K562 (cell line): ENCODE results near the gene NLRP6. TPM values are rescaled to one million over a fixed set of nuclear protein-coding genes. Genes with fewer than 3 reads are reported as not detected.
A peak's percentile ranks its signal among the peaks of the same experiment; 100 is the strongest.

ENCODE experiments used
- ATAC-seq: fragments of 200-7000 bp; cut with Tn5 transposase; 3 replicates; pipeline ENCODE4 v1.9.1; 2020; ENCODE audit warnings: moderate library complexity
- BruUV-seq: library from RNA; stranded (reverse); fragments of 400-500 nt; replicated peaks from 2 replicates; lab custom pipeline; 2021; lab: Mats Ljungman, UMichigan
- CTCF ChIA-PET: fragments of 300-600 bp; formaldehyde crosslinking; extraction: SDS; loops from one replicate; lab custom pipeline; 2021; ENCODE audit warnings: low intra/inter-chr PET ratio; lab: Yijun Ruan, JAX
- POLR2A ChIA-PET: fragments of 300-600, 350-650 bp; sonication (Branson Sonifier 250); formaldehyde crosslinking; extraction: SDS; loops from one replicate; lab custom pipeline; 2021; ENCODE audit warnings: antibody characterized with exemption, inconsistent platforms; lab: Yijun Ruan, JAX
- DNase-seq, 4 experiments: peaks; one replicate each; pipeline versions ENCODE4 v3.0.0 to v3.0.0-alpha.2; 2011 to 2018; ENCODE audit warnings: low spot score in 3 of 4, mixed read lengths in 3 of 4; ENCODE audit errors: extremely low read depth in 1 of 4
- FAIRE-seq: peaks from 2 replicates; lab custom pipeline; 2011; peaks lifted over from hg19 to GRCh38; lab: Jason Lieb, UNC
- H2AFZ ChIP-seq: 2 replicates; pipeline ENCODE4 v1.6.0; 2011; ENCODE audit warnings: low read depth, low read length, control low read depth, inconsistent platforms
- H3K27ac ChIP-seq: fragments of 200-600 bp; 3 replicates; pipeline ENCODE4 v1.8.0; 2011; ENCODE audit warnings: low read depth, mild to moderate bottlenecking, control low read depth, inconsistent platforms, low read length, moderate library complexity, mixed read lengths; ENCODE audit errors: extremely low read depth
- H3K27me3 ChIP-seq, 2 experiments: fragments of 300-600 bp in 1 of 2; 2 replicates in 1 of 2; 3 replicates in 1 of 2; pipeline versions ENCODE4 v1.6.0 to v1.8.0; 2011; ENCODE audit warnings: inconsistent platforms in 2 of 2, low read length in 2 of 2, mild to moderate bottlenecking in 1 of 2, mixed read lengths in 1 of 2, moderate library complexity in 1 of 2; ENCODE audit not compliant: control insufficient read depth in 2 of 2, insufficient read depth in 2 of 2
- H3K36me3 ChIP-seq: fragments of 300-600 bp; 3 replicates; pipeline ENCODE4 v1.8.0; 2011; ENCODE audit warnings: mild to moderate bottlenecking, low read length, inconsistent platforms; ENCODE audit not compliant: control insufficient read depth, insufficient read depth
- H3K4me1 ChIP-seq, 2 experiments: fragments of 200-600 bp in 1 of 2; replicated peaks in 1 of 2; 2 replicates in 1 of 2; 3 replicates in 1 of 2; pipeline versions ENCODE4 v1.5.1 to v1.8.0; 2011; ENCODE audit warnings: inconsistent platforms in 2 of 2, low read length in 2 of 2, mild to moderate bottlenecking in 1 of 2, mixed read lengths in 1 of 2, moderate library complexity in 1 of 2; ENCODE audit not compliant: control insufficient read depth in 2 of 2, insufficient read depth in 2 of 2
- H3K4me2 ChIP-seq: 2 replicates; pipeline ENCODE4 v1.6.1; 2011; ENCODE audit warnings: low read length, control low read depth, inconsistent platforms, mixed read lengths; ENCODE audit not compliant: insufficient read depth
- H3K4me3 ChIP-seq: fragments of 200-600 bp; sonication (generic), shearing (Covaris generic); 2 replicates; pipeline ENCODE4 v1.5.1; 2016; ENCODE audit warnings: control low read depth, inconsistent platforms
- H3K79me2 ChIP-seq: fragments of 200-600 bp; 3 replicates; pipeline ENCODE4 v1.8.0; 2011; ENCODE audit warnings: low read length, inconsistent platforms; ENCODE audit not compliant: control insufficient read depth, insufficient read depth
- H3K9ac ChIP-seq, 2 experiments: 2 replicates each; pipeline versions ENCODE4 v1.6.0 to v1.6.1; 2011; ENCODE audit warnings: low read depth in 2 of 2, low read length in 2 of 2, control low read depth in 1 of 2, inconsistent platforms in 1 of 2, mild to moderate bottlenecking in 1 of 2, mixed read lengths in 1 of 2; ENCODE audit not compliant: insufficient read depth in 1 of 2
- H3K9me1 ChIP-seq: one replicate; pipeline ENCODE4 v1.6.0; 2011; ENCODE audit warnings: inconsistent platforms, mild to moderate bottlenecking, low read length, moderate library complexity; ENCODE audit not compliant: control insufficient read depth, insufficient read depth
- H3K9me3 ChIP-seq: replicated peaks from 2 replicates; pipeline ENCODE4 v1.5.1; 2011; ENCODE audit warnings: low read depth, low read length, inconsistent platforms; ENCODE audit not compliant: control insufficient read depth, insufficient read depth
- H4K20me1 ChIP-seq: replicated peaks from 2 replicates; pipeline ENCODE4 v1.6.1; 2011; ENCODE audit warnings: low read length, inconsistent platforms, mixed read lengths; ENCODE audit not compliant: control insufficient read depth, insufficient read depth
- KHSRP ChIP-seq: fragments of 450-650 bp; IDR thresholded peaks from 2 replicates; pipeline ENCODE4 v1.6.1; 2017
- POLR2G ChIP-seq: fragments of 200-400 bp; formaldehyde crosslinking; IDR thresholded peaks from 2 replicates; pipeline ENCODE4 v1.6.1; 2017; ENCODE audit warnings: low read depth, mild to moderate bottlenecking, antibody characterized with exemption, low read length, moderate library complexity
- RBFOX2 ChIP-seq: fragments of 200-400 bp; formaldehyde crosslinking; IDR thresholded peaks from 2 replicates; pipeline ENCODE4 v1.6.1; 2017; ENCODE audit warnings: low read depth, mild to moderate bottlenecking, low read length, moderate library complexity
- WGBS: fragments of 100-300 bp; shearing (Covaris generic); methylation state at CpG from one replicate; pipeline ENCODE4 v1.1.6; 2016; ENCODE audit warnings: low coverage, mixed read lengths; ENCODE audit not compliant: insufficient coverage; ENCODE audit errors: missing lambda C conversion rate; 5-methylcytosine and 5-hydroxymethylcytosine counted together
- in situ Hi-C: fragments of 300-500 bp; cut with MboI; formaldehyde crosslinking; loops from 4 replicates; pipeline ENCODE4 v1.15.0; 2018; ENCODE audit warnings: inconsistent platforms, mixed read lengths
- intact Hi-C: fragments of 100-400 bp; cut with micrococcal nuclease; formaldehyde crosslinking; loops from 2 replicates; pipeline ENCODE4 v1.14.2; 2022
- polyA plus RNA-seq, 8 experiments: library from polyadenylated mRNA; depleted of rRNA in 4 of 8; stranded (reverse) in 5 of 8; unstranded in 3 of 8; fragments of >200 nt; fragmentation: Nextera tagmentation in 2 of 8; fragmentation: Illumina TruSeq in 1 of 8; extraction: Ambion mirVana in 2 of 8; extraction: Trizol in 1 of 8; gene quantifications; 2 replicates each; pipeline versions ENCODE4 v1.2.1 to v1.2.3, GENCODE V29; 2011 to 2014; ENCODE audit warnings: inconsistent platforms in 1 of 8, missing spikeins in 1 of 8
- total RNA-seq, 7 experiments: library from RNA; depleted of rRNA in 6 of 7; stranded (reverse); fragments of >200 nt in 6 of 7; fragmentation: Illumina TruSeq in 2 of 7; extraction: Trizol in 2 of 7; gene quantifications; 2 replicates each; pipeline versions ENCODE4 v1.2.1 to v1.2.3, GENCODE V29; 2011 to 2021; ENCODE audit warnings: low replicate concordance in 1 of 7

The NLRP6 gene
- total and polyA plus RNA-seq, 9 of the 15 experiments (the other 6 are each of a cell fraction or from before 2014, with no cell fraction given): 0.03 to 0.18 (median 0.15) TPM; not detected in 5

DNA sequence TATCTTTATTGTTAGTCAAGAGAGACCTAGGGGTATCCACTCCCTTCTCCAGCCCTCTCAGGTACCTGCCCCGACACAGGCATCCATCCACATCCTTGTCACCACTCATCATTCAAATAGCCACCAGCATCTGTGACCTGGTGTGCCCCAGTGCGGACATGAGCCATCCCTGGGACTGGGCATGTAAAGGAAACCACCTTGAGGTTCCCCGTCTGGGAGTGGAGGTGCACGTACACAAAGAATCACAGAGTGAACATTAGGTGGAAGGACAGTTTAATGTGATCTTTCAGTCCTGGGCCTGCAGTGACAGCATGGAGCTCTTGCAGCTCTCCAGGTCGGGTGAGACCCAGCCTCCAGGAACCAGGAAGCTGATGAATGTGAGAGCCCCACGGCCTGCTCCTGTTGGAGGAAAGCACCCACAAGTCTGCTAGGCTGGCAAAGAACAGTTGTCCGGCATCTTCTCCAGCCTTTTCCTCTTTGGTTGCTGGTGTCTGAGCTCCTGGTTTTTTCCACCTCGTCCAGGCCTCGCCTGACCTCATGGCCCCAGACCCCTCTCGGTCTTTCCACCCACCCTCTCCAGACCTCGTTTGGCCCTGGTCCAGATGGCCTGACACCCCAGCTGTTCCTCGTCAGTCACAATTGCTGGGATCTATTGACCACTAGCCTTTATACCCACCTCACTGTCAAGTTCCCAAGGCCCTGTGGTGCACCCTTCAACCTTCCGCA lies 24.9 kb upstream of the NLRP6 start (continued):
- peak; percentile 30; the same call in 1 of the 2 replicates for TF ChIP-seq RBFOX2

DNA sequence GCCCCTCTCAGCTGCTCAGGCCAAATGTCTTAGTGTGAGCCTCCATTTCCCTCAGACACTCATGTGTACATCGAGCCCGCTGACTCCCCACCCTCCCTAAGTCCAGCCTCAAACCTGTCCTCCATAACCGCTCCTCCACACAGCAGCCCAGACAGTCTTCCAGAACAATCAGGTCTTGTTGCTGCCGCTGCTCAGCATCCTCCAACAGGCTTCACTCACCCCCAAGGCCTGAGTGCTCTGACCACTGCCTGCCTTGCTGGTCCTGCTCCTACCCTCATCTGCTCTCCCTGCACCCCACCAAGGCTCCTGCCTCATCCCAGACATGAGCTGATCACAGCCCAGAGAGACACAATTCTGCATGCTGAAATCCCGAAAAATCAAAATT lies 24.3 kb upstream of the NLRP6 start:
- Histone ChIP-seq H3K9me3 (no peaks in the 10 kb centered on the region), H2AFZ (no peak overlapping the region), H3K9me1 (no peaks in the 10 kb centered on the region), H4K20me1 (no peaks in the 10 kb centered on the region), H3K4me2 (no peak overlapping the region), H3K27me3 (no peaks in the 10 kb centered on the region), H3K4me1 (peaks cover 13 to 16% of the 10 kb centered on the region in 2 experiments), H3K4me3 (no peak overlapping the region), H3K36me3 (peaks cover 50% of the 10 kb centered on the region), H3K27ac (no peak overlapping the region), H3K9ac (peak overlapping the region in 1 of 2 experiments; percentile 75; a peak in 2 of 4 replicates), H3K79me2 (no peaks in the 10 kb centered on the region)
- CTCF ChIA-PET: interaction anchor here (0.6 kb wide), 1 partner anchor 51 kb away, joined by 4 read pairs; no protein-coding TSS in a partner anchor
- WGBS: 78% methylated on average over 5 of the region's 5 CpGs
- POLR2A ChIA-PET: interaction anchor here (0.6 to 0.9 kb wide), 2 partner anchors 63 to 112 kb away, joined by 3 read pairs; no protein-coding TSS in a partner anchor
- TF ChIP-seq KHSRP: no peak
- TF ChIP-seq POLR2G: peak; percentile 55; the same call in 1 of the 2 replicates
- no peak for FAIRE-seq
- no peak for ATAC-seq
- in situ Hi-C loops (loop anchor here (5.0 kb wide), 1 partner anchor 103 kb away; no protein-coding TSS in a partner anchor), intact Hi-C loops (no loop called here)
- no peak for DNase-seq
- BruUV-seq: no TSS peak
